H9 (cell line): Measurements from ENCODE around the gene CPNE7. TPM values are rescaled to one million over a fixed set of nuclear protein-coding genes. Genes with fewer than 3 reads are reported as not detected.

Experiments used
- DNase-seq: peaks from one replicate; pipeline ENCODE4 v3.0.0-alpha.2; 2017
- H2AFZ ChIP-seq: one replicate; pipeline ENCODE4 v1.6.1; 2013; ENCODE audit warnings: mild to moderate bottlenecking, low read length, control low read depth, moderate library complexity
- H2AK5ac ChIP-seq: 2 replicates; pipeline ENCODE4 v1.6.1; 2013; ENCODE audit warnings: low read length, control low read depth, mixed read lengths; ENCODE audit not compliant: insufficient read length
- H2BK120ac ChIP-seq: one replicate; pipeline ENCODE4 v1.6.1; 2013; ENCODE audit warnings: low read depth, mild to moderate bottlenecking, low read length, control low read depth, inconsistent platforms; ENCODE audit not compliant: poor library complexity, severe bottlenecking
- H2BK12ac ChIP-seq: 2 replicates; pipeline ENCODE4 v1.6.1; 2013; ENCODE audit warnings: low read length, control low read depth, mixed read lengths, low read depth; ENCODE audit not compliant: insufficient read length
- H2BK15ac ChIP-seq: 2 replicates; pipeline ENCODE4 v1.6.1; 2013; ENCODE audit warnings: low read depth, low read length, control low read depth
- H2BK20ac ChIP-seq: one replicate; pipeline ENCODE4 v1.6.1; 2013; ENCODE audit warnings: low read depth, mild to moderate bottlenecking, low read length, control low read depth, inconsistent platforms; ENCODE audit not compliant: poor library complexity, severe bottlenecking
- H2BK5ac ChIP-seq: 2 replicates; pipeline ENCODE4 v1.6.1; 2013; ENCODE audit warnings: low read length, control low read depth, mixed read lengths; ENCODE audit not compliant: insufficient read length
- H3K14ac ChIP-seq: 2 replicates; pipeline ENCODE4 v1.6.1; 2013; ENCODE audit warnings: low read length, control low read depth; ENCODE audit not compliant: insufficient read depth
- H3K18ac ChIP-seq: 2 replicates; pipeline ENCODE4 v1.6.1; 2013; ENCODE audit warnings: low read depth, mild to moderate bottlenecking, mixed read lengths, low read length, control low read depth; ENCODE audit not compliant: insufficient read length
- H3K23ac ChIP-seq: 2 replicates; pipeline ENCODE4 v1.6.1; 2013; ENCODE audit warnings: low read length, control low read depth, mixed read lengths, low read depth; ENCODE audit not compliant: insufficient read length
- H3K23me2 ChIP-seq: 2 replicates; pipeline ENCODE4 v1.6.1; 2013; ENCODE audit warnings: low read depth, mild to moderate bottlenecking, mixed read lengths, low read length, control low read depth; ENCODE audit not compliant: insufficient read length, poor library complexity, severe bottlenecking
- H3K27ac ChIP-seq: 2 replicates; pipeline ENCODE4 v1.5.1; 2013; ENCODE audit warnings: low read length, control low read depth, mixed read lengths, low read depth; ENCODE audit not compliant: insufficient read length
- H3K27me3 ChIP-seq: 2 replicates; pipeline ENCODE4 v1.6.1; 2013; ENCODE audit warnings: low read length, control low read depth, inconsistent platforms; ENCODE audit not compliant: insufficient read depth
- H3K4ac ChIP-seq: 2 replicates; pipeline ENCODE4 v1.6.1; 2013; ENCODE audit warnings: low read depth, mild to moderate bottlenecking, control low read depth, inconsistent platforms, low read length, moderate library complexity
- H3K4me1 ChIP-seq: 2 replicates; pipeline ENCODE4 v1.6.1; 2013; ENCODE audit warnings: low read length, control low read depth, inconsistent platforms; ENCODE audit not compliant: insufficient read depth
- H3K4me2 ChIP-seq: 2 replicates; pipeline ENCODE4 v1.6.1; 2013; ENCODE audit warnings: low read length, control low read depth, mixed read lengths; ENCODE audit not compliant: insufficient read length, insufficient read depth
- H3K56ac ChIP-seq: 2 replicates; pipeline ENCODE4 v1.6.1; 2013; ENCODE audit warnings: low read depth, mild to moderate bottlenecking, mixed read lengths, low read length, control low read depth; ENCODE audit not compliant: insufficient read length
- H3K79me1 ChIP-seq: 2 replicates; pipeline ENCODE4 v1.6.1; 2013; ENCODE audit warnings: low read depth, mild to moderate bottlenecking, moderate library complexity, low read length, control low read depth, inconsistent platforms; ENCODE audit not compliant: insufficient read depth, poor library complexity, severe bottlenecking
- H3K79me2 ChIP-seq: 2 replicates; pipeline ENCODE4 v1.6.1; 2013; ENCODE audit warnings: low read length, control low read depth, inconsistent platforms; ENCODE audit not compliant: insufficient read depth
- H3K9ac ChIP-seq: 2 replicates; pipeline ENCODE4 v1.6.1; 2013; ENCODE audit warnings: low read length, control low read depth, mixed read lengths; ENCODE audit not compliant: insufficient read length; ENCODE audit errors: extremely low read depth
- H3K9me3 ChIP-seq: one replicate; pipeline ENCODE4 v1.6.1; 2013; ENCODE audit warnings: low read depth, low read length, inconsistent platforms; ENCODE audit not compliant: control insufficient read depth
- H3T11ph ChIP-seq: one replicate; pipeline ENCODE4 v1.6.1; 2013; ENCODE audit warnings: mild to moderate bottlenecking, low read length, control low read depth, inconsistent platforms
- H4K20me1 ChIP-seq: one replicate; pipeline ENCODE4 v1.6.1; 2013; ENCODE audit not compliant: control insufficient read depth, insufficient read length, insufficient read depth
- H4K5ac ChIP-seq: 2 replicates; pipeline ENCODE4 v1.6.1; 2013; ENCODE audit warnings: low read depth, mild to moderate bottlenecking, mixed read lengths, low read length, control low read depth; ENCODE audit not compliant: insufficient read length
- H4K8ac ChIP-seq: replicated peaks from 2 replicates; pipeline ENCODE4 v1.6.1; 2013; ENCODE audit warnings: low read length, control low read depth, mixed read lengths, low read depth; ENCODE audit not compliant: insufficient read length
- H4K91ac ChIP-seq: 2 replicates; pipeline ENCODE4 v1.6.1; 2013; ENCODE audit warnings: low read depth, mild to moderate bottlenecking, moderate library complexity, mixed read lengths, low read length, control low read depth; ENCODE audit not compliant: insufficient read length
- H3K27ac Mint-ChIP-seq, 3 experiments: 2 replicates in 2 of 3; 3 replicates in 1 of 3; pipeline ENCODE4 v1.8.0; 2020 to 2021; ENCODE audit warnings: mixed read lengths in 3 of 3, mild to moderate bottlenecking in 1 of 3, moderate library complexity in 1 of 3
- H3K27me3 Mint-ChIP-seq: 2 replicates; pipeline ENCODE4 v1.8.0; 2021; ENCODE audit warnings: low read depth, mild to moderate bottlenecking, moderate library complexity, mixed read lengths
- H3K36me3 Mint-ChIP-seq, 3 experiments: 2 replicates in 2 of 3; 3 replicates in 1 of 3; pipeline ENCODE4 v1.8.0; 2020 to 2021; ENCODE audit warnings: low read depth in 3 of 3, mixed read lengths in 3 of 3; ENCODE audit not compliant: insufficient read depth in 1 of 3
- H3K4me1 Mint-ChIP-seq, 2 experiments: 2 replicates each; pipeline ENCODE4 v1.8.0; 2020; ENCODE audit warnings: mixed read lengths in 2 of 2
- H3K4me3 Mint-ChIP-seq, 2 experiments: 2 replicates in 1 of 2; 3 replicates in 1 of 2; pipeline ENCODE4 v1.8.0; 2020 to 2021; ENCODE audit warnings: mild to moderate bottlenecking in 2 of 2, mixed read lengths in 2 of 2, moderate library complexity in 1 of 2
- H3K9me3 Mint-ChIP-seq, 2 experiments: 2 replicates in 1 of 2; 3 replicates in 1 of 2; pipeline ENCODE4 v1.8.0; 2020; ENCODE audit warnings: mild to moderate bottlenecking in 2 of 2, mixed read lengths in 2 of 2, moderate library complexity in 1 of 2
- CTCF ChIP-seq: fragments of 200-600 bp; sonication (generic); conservative IDR thresholded peaks from 3 replicates; pipeline ENCODE4 v1.8.0; 2021; ENCODE audit warnings: antibody characterized with exemption, mild to moderate bottlenecking
- WGBS: extraction: QIAGEN DNeasy Blood & Tissue Kit; methylation state at CpG from one replicate; pipeline ENCODE4 v1.1.7; 2013; ENCODE audit warnings: missing lambda C conversion rate, low lambda C conversion rate, mixed read lengths; ENCODE audit not compliant: insufficient read length; ENCODE audit errors: extremely low coverage; 5-methylcytosine and 5-hydroxymethylcytosine counted together
- total RNA-seq: library from RNA; stranded (reverse); gene quantifications from 2 replicates; pipeline ENCODE4 v1.2.1, GENCODE V29; 2021

The CPNE7 gene
- total RNA-seq, 1 experiment from 2014 or later = 23.4 TPM

GRCh38 chr16:89556750-89557689 lies 18.5 kb upstream of the CPNE7 start:
- Histone ChIP-seq H4K91ac (no peak overlapping the region), H2AK5ac (no peak overlapping the region), H4K8ac (no peak overlapping the region), H3K79me1 (peaks cover under 1% of the 10 kb centered on the region), H3K27me3 (no peaks in the 10 kb centered on the region), H2BK5ac (no peak overlapping the region), H3K23me2 (peaks cover 9% of the 10 kb centered on the region), H3K18ac (no peak overlapping the region), H3K9me3 (no peaks in the 10 kb centered on the region), H3K27ac (no peak overlapping the region), H3K9ac (no peak overlapping the region), H2BK15ac (no peak overlapping the region), H3K4ac (no peak overlapping the region), H3K4me2 (no peak overlapping the region), H2BK120ac (no peak overlapping the region), H4K20me1 (peaks cover 4% of the 10 kb centered on the region), H3T11ph (no peak overlapping the region), H2BK20ac (no peak overlapping the region), H3K4me1 (no peaks in the 10 kb centered on the region), H3K56ac (no peak overlapping the region), H3K23ac (no peak overlapping the region), H3K14ac (no peak overlapping the region), H3K79me2 (peaks cover 8% of the 10 kb centered on the region; the same call in 1 of the 2 replicates), H2AFZ (no peak overlapping the region), H4K5ac (no peak overlapping the region), H2BK12ac (no peak overlapping the region)
- Mint-ChIP-seq H3K9me3 (no peaks in the 10 kb centered on the region; a peak in 1 of 5 replicates), H3K4me3 (peak overlapping the region in 1 of 2 experiments; percentile 50; a peak in 2 of 5 replicates), H3K27ac (peak overlapping the region; percentile 72 to 95 (median 77); a peak in 5 of 7 replicates), H3K4me1 (peaks cover 7 to 11% of the 10 kb centered on the region in 2 experiments), H3K36me3 (peaks cover 17 to 58% (median 53%) of the 10 kb centered on the region in 3 experiments), H3K27me3 (no peaks in the 10 kb centered on the region; the same call in 1 of the 2 replicates)
- DNase-seq = peak; percentile 93
- WGBS = no CpG with 5 or more reads among the region's 34 CpGs
- peak; percentile 82 for TF ChIP-seq CTCF
